Measurements from ENCODE around the gene PCDHGA1.
"Not testable (repeated sequence)": the region's sequence is repeated elsewhere in the genome, so short reads cannot be mapped to it uniquely, and the experiment has no call there.

The PCDHGA1 gene

GRCh38 chr5:141415275-141415618 lies 84.9 kb downstream of the PCDHGA1 start:
- peaks cover 52% of the 10 kb centered on the region for H3K9me3 ChIP-seq (ENCODE audit: control insufficient read depth, low read length)
- H3K4me3 ChIP-seq (ENCODE audit: extremely low read depth, insufficient read depth, low read length, poor library complexity, severe bottlenecking); H3K27ac ChIP-seq (ENCODE audit: low read depth, low read length, severe bottlenecking); H3K4me1 ChIP-seq (ENCODE audit: control insufficient read depth, insufficient read depth, low read length, poor library complexity, severe bottlenecking): not testable (repeated sequence)
- 94 to 95% methylated on average over 18 to 23 of the region's 24 CpGs for WGBS, 2 experiments (ENCODE audit: insufficient coverage in 2 of 2)
- peaks cover 55% of the 10 kb centered on the region for H3K36me3 ChIP-seq (ENCODE audit: control insufficient read depth, insufficient read depth, low read length)

GRCh38 chr5:141417494-141418172 lies 87.3 kb downstream of the PCDHGA1 start, which contains the start of gene PCDHGB7:
PCDHGB7 (plus strand) TSS chr5:141417677; CDS start chr5:141417860, 183 bp downstream.
- H3K4me3 ChIP-seq (ENCODE audit: extremely low read depth, insufficient read depth, low read length, poor library complexity, severe bottlenecking) = peak within 1 kb of the TSS; percentile 28
- H3K4me1 ChIP-seq (ENCODE audit: control insufficient read depth, insufficient read depth, low read length, poor library complexity, severe bottlenecking); H3K27ac ChIP-seq (ENCODE audit: low read depth, low read length, severe bottlenecking): not testable (repeated sequence)
- peaks cover 72% of the 10 kb centered on the region for H3K9me3 ChIP-seq (ENCODE audit: control insufficient read depth, low read length)
- WGBS, 2 experiments (ENCODE audit: insufficient coverage in 2 of 2) = 71% methylated on average over 29 to 35 of the region's 47 CpGs
- H3K36me3 ChIP-seq (ENCODE audit: control insufficient read depth, insufficient read depth, low read length) = peaks cover 76% of the 10 kb centered on the region

DNA sequence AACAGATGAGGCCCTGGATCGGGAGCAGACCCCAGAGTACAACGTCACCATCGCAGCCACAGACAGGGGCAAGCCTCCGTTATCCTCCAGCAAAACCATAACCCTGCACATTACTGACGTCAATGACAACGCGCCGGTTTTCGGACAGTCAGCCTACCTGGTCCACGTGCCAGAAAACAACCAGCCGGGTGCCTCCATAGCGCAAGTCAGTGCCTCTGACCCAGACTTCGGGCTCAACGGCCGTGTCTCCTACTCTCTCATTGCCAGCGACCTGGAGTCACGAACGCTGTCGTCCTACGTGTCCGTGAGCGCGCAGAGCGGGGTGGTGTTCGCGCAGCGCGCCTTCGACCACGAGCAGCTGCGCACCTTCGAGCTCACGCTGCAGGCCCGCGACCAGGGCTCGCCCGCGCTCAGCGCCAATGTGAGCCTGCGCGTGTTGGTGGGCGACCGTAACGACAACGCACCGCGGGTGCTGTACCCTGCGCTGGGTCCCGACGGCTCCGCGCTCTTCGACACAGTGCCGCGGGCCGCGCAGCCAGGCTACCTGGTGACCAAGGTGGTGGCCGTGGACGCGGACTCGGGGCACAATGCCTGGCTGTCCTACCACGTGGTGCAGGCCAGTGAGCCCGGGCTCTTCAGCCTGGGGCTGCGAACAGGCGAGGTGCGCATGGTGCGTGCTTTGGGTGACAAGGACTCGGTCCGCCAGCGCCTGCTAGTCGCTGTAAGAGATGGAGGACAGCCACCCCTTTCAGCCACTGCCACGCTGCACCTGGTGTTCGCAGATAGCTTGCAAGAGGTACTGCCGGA lies 89.0 kb downstream of the PCDHGA1 start:
- Histone ChIP-seq H3K9me3 (ENCODE audit: control insufficient read depth, low read length) (peaks cover 69% of the 10 kb centered on the region), H3K4me1 (ENCODE audit: control insufficient read depth, insufficient read depth, low read length, poor library complexity, severe bottlenecking) (no peaks in the 10 kb centered on the region), H3K4me3 (ENCODE audit: extremely low read depth, insufficient read depth, low read length, poor library complexity, severe bottlenecking) (no peak overlapping the region), H3K27ac (ENCODE audit: low read depth, low read length, severe bottlenecking) (no peak overlapping the region), H3K36me3 (ENCODE audit: control insufficient read depth, insufficient read depth, low read length) (peaks cover 70% of the 10 kb centered on the region)
- WGBS, 2 experiments (ENCODE audit: insufficient coverage in 2 of 2) = 96 to 97% methylated on average over 74 of the region's 74 CpGs

GRCh38 chr5:141420855-141421488 lies 90.7 kb downstream of the PCDHGA1 start, which contains the start of gene PCDHGA11:
PCDHGA11 (plus strand) TSS chr5:141421051; CDS start chr5:141421228, 177 bp downstream.
- no peak within 1 kb of the TSS for H3K27ac ChIP-seq (ENCODE audit: low read depth, low read length, severe bottlenecking)
- peaks cover 75% of the 10 kb centered on the region for H3K36me3 ChIP-seq (ENCODE audit: control insufficient read depth, insufficient read depth, low read length)
- 90 to 95% methylated on average over 39 to 41 of the region's 42 CpGs for WGBS, 2 experiments (ENCODE audit: insufficient coverage in 2 of 2)
- H3K4me1 ChIP-seq (ENCODE audit: control insufficient read depth, insufficient read depth, low read length, poor library complexity, severe bottlenecking) = no peaks in the 10 kb centered on the region
- no peak within 1 kb of the TSS for H3K4me3 ChIP-seq (ENCODE audit: extremely low read depth, insufficient read depth, low read length, poor library complexity, severe bottlenecking)
- H3K9me3 ChIP-seq (ENCODE audit: control insufficient read depth, low read length) = peaks cover 72% of the 10 kb centered on the region

GRCh38 chr5:141421489-141421855 lies 91.2 kb downstream of the PCDHGA1 start:
- Histone ChIP-seq H3K27ac (ENCODE audit: low read depth, low read length, severe bottlenecking) (no peak overlapping the region), H3K36me3 (ENCODE audit: control insufficient read depth, insufficient read depth, low read length) (peaks cover 78% of the 10 kb centered on the region), H3K9me3 (ENCODE audit: control insufficient read depth, low read length) (peaks cover 74% of the 10 kb centered on the region), H3K4me3 (ENCODE audit: extremely low read depth, insufficient read depth, low read length, poor library complexity, severe bottlenecking) (no peak overlapping the region), H3K4me1 (ENCODE audit: control insufficient read depth, insufficient read depth, low read length, poor library complexity, severe bottlenecking) (no peaks in the 10 kb centered on the region)
- 94 to 98% methylated on average over 10 to 13 of the region's 13 CpGs for WGBS, 2 experiments (ENCODE audit: insufficient coverage in 2 of 2)

DNA sequence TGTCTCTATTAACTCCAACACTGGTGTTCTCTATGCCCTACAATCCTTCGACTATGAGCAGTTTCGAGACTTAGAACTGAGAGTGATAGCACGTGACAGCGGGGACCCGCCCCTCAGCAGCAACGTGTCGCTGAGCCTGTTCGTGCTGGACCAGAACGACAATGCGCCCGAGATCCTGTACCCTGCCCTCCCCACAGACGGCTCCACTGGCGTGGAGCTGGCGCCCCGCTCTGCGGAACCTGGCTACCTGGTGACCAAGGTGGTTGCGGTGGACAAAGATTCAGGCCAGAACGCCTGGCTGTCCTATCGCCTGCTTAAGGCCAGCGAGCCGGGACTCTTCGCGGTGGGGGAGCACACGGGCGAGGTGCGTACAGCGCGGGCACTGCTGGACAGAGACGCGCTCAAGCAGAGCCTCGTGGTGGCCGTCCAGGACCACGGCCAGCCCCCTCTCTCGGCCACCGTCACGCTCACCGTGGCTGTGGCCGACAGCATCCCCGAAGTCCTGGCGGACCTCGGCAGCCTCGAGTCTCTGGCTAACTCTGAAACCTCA lies 92.5 kb downstream of the PCDHGA1 start:
- WGBS, 2 experiments (ENCODE audit: insufficient coverage in 2 of 2) = 96 to 98% methylated on average over 37 to 42 of the region's 42 CpGs
- Histone ChIP-seq H3K36me3 (ENCODE audit: control insufficient read depth, insufficient read depth, low read length) (peaks cover 86% of the 10 kb centered on the region), H3K9me3 (ENCODE audit: control insufficient read depth, low read length) (peaks cover 81% of the 10 kb centered on the region), H3K4me3 (ENCODE audit: extremely low read depth, insufficient read depth, low read length, poor library complexity, severe bottlenecking) (no peak overlapping the region), H3K4me1 (ENCODE audit: control insufficient read depth, insufficient read depth, low read length, poor library complexity, severe bottlenecking) (no peaks in the 10 kb centered on the region), H3K27ac (ENCODE audit: low read depth, low read length, severe bottlenecking) (no peak overlapping the region)

- no peak overlapping the region for H3K27ac ChIP-seq (ENCODE audit: low read depth, low read length, severe bottlenecking)
- no peak overlapping the region for H3K4me3 ChIP-seq (ENCODE audit: extremely low read depth, insufficient read depth, low read length, poor library complexity, severe bottlenecking)
- H3K9me3 ChIP-seq (ENCODE audit: control insufficient read depth, low read length) = peaks cover 69% of the 10 kb centered on the region
- H3K4me1 ChIP-seq (ENCODE audit: control insufficient read depth, insufficient read depth, low read length, poor library complexity, severe bottlenecking) = no peaks in the 10 kb centered on the region
- peaks cover 71% of the 10 kb centered on the region for H3K36me3 ChIP-seq (ENCODE audit: control insufficient read depth, insufficient read depth, low read length)
- 97 to 98% methylated on average over 52 to 53 of the region's 53 CpGs for WGBS, 2 experiments (ENCODE audit: insufficient coverage in 2 of 2)
These were observed 97.6 kb downstream of the PCDHGA1 start for GRCh38 chr5:141427783-141428426.

DNA sequence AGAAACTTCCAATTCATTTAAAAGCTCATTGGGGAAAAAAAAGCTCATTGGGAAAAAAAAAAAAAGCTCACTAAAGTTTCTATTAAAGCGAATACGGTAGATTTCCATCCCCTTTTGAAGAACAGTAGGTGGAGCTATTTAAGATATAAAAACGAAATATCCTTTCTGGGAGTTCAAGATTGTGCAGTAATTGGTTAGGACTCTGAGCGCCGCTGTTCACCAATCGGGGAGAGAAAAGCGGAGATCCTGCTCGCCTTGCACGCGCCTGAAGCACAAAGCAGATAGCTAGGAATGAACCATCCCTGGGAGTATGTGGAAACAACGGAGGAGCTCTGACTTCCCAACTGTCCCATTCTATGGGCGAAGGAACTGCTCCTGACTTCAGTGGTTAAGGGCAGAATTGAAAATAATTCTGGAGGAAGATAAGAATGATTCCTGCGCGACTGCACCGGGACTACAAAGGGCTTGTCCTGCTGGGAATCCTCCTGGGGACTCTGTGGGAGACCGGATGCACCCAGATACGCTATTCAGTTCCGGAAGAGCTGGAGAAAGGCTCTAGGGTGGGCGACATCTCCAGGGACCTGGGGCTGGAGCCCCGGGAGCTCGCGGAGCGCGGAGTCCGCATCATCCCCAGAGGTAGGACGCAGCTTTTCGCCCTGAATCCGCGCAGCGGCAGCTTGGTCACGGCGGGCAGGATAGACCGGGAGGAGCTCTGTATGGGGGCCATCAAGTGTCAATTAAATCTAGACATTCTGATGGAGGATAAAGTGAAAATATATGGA lies 100.2 kb downstream of the PCDHGA1 start, which contains the start of gene PCDHGA12:
Gene PCDHGA12 (plus strand): TSS at position 176 of the 782 bp plus-strand sequence. CDS start 253 bp downstream, at position 429.
- Histone ChIP-seq H3K9me3 (ENCODE audit: control insufficient read depth, low read length) (peaks cover 57% of the 10 kb centered on the region), H3K27ac (ENCODE audit: low read depth, low read length, severe bottlenecking) (no peak within 1 kb of the TSS), H3K4me3 (ENCODE audit: extremely low read depth, insufficient read depth, low read length, poor library complexity, severe bottlenecking) (no peak within 1 kb of the TSS)

GRCh38 chr5:141431286-141431685 lies 101.0 kb downstream of the PCDHGA1 start:
- no peaks in the 10 kb centered on the region for H3K4me1 ChIP-seq (ENCODE audit: control insufficient read depth, insufficient read depth, low read length, poor library complexity, severe bottlenecking)
- peaks cover 52% of the 10 kb centered on the region for H3K9me3 ChIP-seq (ENCODE audit: control insufficient read depth, low read length)
- WGBS, 2 experiments (ENCODE audit: insufficient coverage in 2 of 2) = 97 to 99% methylated on average over 35 to 37 of the region's 37 CpGs
- H3K27ac ChIP-seq (ENCODE audit: low read depth, low read length, severe bottlenecking) = no peak overlapping the region
- peaks cover 57% of the 10 kb centered on the region for H3K36me3 ChIP-seq (ENCODE audit: control insufficient read depth, insufficient read depth, low read length)
- H3K4me3 ChIP-seq (ENCODE audit: extremely low read depth, insufficient read depth, low read length, poor library complexity, severe bottlenecking) = no peak overlapping the region

More for the DNA sequence above, 100.2 kb downstream of the PCDHGA1 start, which contains the start of gene PCDHGA12:
- peaks cover 65% of the 10 kb centered on the region for H3K36me3 ChIP-seq (ENCODE audit: control insufficient read depth, insufficient read depth, low read length)
- 95% methylated on average over 30 of the region's 33 CpGs for WGBS, 2 experiments (ENCODE audit: insufficient coverage in 2 of 2)
- H3K4me1 ChIP-seq (ENCODE audit: control insufficient read depth, insufficient read depth, low read length, poor library complexity, severe bottlenecking) = no peaks in the 10 kb centered on the region
